HEK293 (cell line): ENCODE measurements around the gene TAF8.

Source experiments
- CTCF ChIP-seq: fragments of 450-650 bp; formaldehyde crosslinking; IDR thresholded peaks from 2 replicates; pipeline ENCODE4 v1.5.1; 2016; ENCODE audit warnings: missing biosample characterization, missing genetic modification characterization
- ELK4 ChIP-seq: IDR thresholded peaks from 2 replicates; pipeline ENCODE4 v1.6.1; 2011; ENCODE audit warnings: mild to moderate bottlenecking, low read depth, low read length, borderline replicate concordance
- KLF8 ChIP-seq: fragments of 450-650 bp; formaldehyde crosslinking; IDR thresholded peaks from 2 replicates; pipeline ENCODE4 v1.5.1; 2016; ENCODE audit warnings: missing biosample characterization, missing genetic modification characterization
- REST ChIP-seq: fragments of 450-650 bp; formaldehyde crosslinking; IDR thresholded peaks from 2 replicates; pipeline ENCODE4 v1.5.1; 2016; ENCODE audit warnings: missing biosample characterization, missing genetic modification characterization
- ZBTB44 ChIP-seq: fragments of 450-650 bp; IDR thresholded peaks from 2 replicates; pipeline ENCODE4 v1.5.1; 2018; ENCODE audit warnings: missing biosample characterization, mild to moderate bottlenecking, missing genetic modification characterization
- ZBTB48 ChIP-seq: fragments of 450-650 bp; formaldehyde crosslinking; IDR thresholded peaks from 2 replicates; pipeline ENCODE4 v1.5.1; 2016; ENCODE audit warnings: missing biosample characterization, missing genetic modification characterization
- ZBTB7A ChIP-seq: fragments of 450-650 bp; formaldehyde crosslinking; IDR thresholded peaks from 2 replicates; pipeline ENCODE4 v1.5.1; 2016; ENCODE audit warnings: low read depth, missing biosample characterization, missing genetic modification characterization
- ZNF114 ChIP-seq: fragments of 450-650 bp; formaldehyde crosslinking; IDR thresholded peaks from 2 replicates; pipeline ENCODE4 v1.5.0; 2017; ENCODE audit warnings: missing biosample characterization, missing genetic modification characterization
- ZNF449 ChIP-seq: fragments of 450-650 bp; formaldehyde crosslinking; IDR thresholded peaks from 2 replicates; pipeline ENCODE4 v1.5.1; 2017; ENCODE audit warnings: missing biosample characterization, mild to moderate bottlenecking, missing genetic modification characterization, moderate library complexity
- ZNF555 ChIP-seq: fragments of 450-650 bp; formaldehyde crosslinking; conservative IDR thresholded peaks from 2 replicates; pipeline ENCODE4 v1.5.1; 2017; ENCODE audit warnings: missing biosample characterization, mild to moderate bottlenecking, missing genetic modification characterization, inconsistent platforms

- TF ChIP-seq CTCF (tag by site-specific recombination) (no peak), ZBTB48 (tag by site-specific recombination) (no peak), ZNF555 (no peak), ELK4 (no peak), KLF8 (tag by site-specific recombination) (no peak), REST (no peak), ZBTB7A (tag by site-specific recombination) (no peak), ZBTB44 (tag by site-specific recombination) (no peak), ZNF114 (tag by site-specific recombination) (no peak), ZNF449 (tag by site-specific recombination) (no peak)
These were observed 18.7 kb downstream of the TAF8 start for GRCh38 chr6:42068872-42069522.
